ENCODE measurements around the gene LOC101059915.
"Not testable (repeated sequence)": the region's sequence is repeated elsewhere in the genome, so short reads cannot be mapped to it uniquely, and the experiment has no call there.

LOC101059915 gene

DNA sequence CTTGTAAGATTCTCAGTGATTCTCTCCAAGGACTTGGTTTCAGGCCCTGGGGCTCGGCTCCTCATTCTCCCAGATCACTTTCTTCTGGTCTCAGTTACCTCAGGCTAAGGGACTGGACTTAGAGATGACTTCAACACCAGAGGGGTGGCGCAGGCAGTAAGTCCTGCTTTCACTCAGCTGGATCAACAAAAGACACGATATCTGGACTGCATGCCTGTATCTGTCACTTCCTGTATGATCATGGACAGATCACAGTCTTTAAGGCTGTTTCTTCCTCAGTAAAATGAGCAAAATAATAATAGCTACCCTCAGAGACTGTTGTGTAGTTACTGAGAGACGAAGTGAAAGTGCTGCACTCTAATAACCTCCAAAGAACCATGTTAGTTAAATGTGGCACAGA lies 29.5 kb upstream of the LOC101059915 start:
- POLR2A ChIA-PET (ENCODE audit: low non-redundant PET) = no interaction called here
- no peak for DNase-seq (ENCODE audit: low spot score)
- CTCF ChIA-PET = no interaction called here
- H3K27ac ChIP-seq = no peak overlapping the region
- TF ChIP-seq, protein P1, sequence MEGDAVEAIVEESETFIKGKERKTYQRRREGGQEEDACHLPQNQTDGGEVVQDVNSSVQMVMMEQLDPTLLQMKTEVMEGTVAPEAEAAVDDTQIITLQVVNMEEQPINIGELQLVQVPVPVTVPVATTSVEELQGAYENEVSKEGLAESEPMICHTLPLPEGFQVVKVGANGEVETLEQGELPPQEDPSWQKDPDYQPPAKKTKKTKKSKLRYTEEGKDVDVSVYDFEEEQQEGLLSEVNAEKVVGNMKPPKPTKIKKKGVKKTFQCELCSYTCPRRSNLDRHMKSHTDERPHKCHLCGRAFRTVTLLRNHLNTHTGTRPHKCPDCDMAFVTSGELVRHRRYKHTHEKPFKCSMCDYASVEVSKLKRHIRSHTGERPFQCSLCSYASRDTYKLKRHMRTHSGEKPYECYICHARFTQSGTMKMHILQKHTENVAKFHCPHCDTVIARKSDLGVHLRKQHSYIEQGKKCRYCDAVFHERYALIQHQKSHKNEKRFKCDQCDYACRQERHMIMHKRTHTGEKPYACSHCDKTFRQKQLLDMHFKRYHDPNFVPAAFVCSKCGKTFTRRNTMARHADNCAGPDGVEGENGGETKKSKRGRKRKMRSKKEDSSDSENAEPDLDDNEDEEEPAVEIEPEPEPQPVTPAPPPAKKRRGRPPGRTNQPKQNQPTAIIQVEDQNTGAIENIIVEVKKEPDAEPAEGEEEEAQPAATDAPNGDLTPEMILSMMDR (conservative IDR thresholded peaks at IDR 0.05; ENCODE audit: low read depth) = no peak

DNA sequence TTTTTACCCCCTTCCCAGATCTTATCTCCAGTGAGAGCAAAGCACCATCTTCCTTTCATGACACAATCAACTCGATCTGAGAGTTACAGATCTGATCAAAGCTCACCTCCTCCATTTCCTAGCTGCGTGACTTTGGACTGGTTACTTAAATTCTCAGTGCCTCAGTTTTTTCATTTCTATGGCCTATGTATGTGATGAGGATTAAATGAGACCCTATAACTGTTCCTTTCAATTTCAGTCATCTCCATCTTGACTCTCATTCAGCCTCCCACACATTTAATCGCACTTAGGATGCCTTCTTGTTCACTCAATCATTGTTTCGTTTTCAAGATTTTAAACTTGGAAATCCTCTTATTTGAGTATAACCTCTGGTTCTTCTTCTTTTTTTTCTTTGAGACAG lies 28.9 kb upstream of the LOC101059915 start:
- TF ChIP-seq, protein P1 (conservative IDR thresholded peaks at IDR 0.05; ENCODE audit: low read depth) = no peak
- ChIA-PET CTCF (no interaction called here), POLR2A (ENCODE audit: low non-redundant PET) (no interaction called here)
- H3K27ac ChIP-seq = no peak overlapping the region
- DNase-seq (ENCODE audit: low spot score) = no peak

DNA sequence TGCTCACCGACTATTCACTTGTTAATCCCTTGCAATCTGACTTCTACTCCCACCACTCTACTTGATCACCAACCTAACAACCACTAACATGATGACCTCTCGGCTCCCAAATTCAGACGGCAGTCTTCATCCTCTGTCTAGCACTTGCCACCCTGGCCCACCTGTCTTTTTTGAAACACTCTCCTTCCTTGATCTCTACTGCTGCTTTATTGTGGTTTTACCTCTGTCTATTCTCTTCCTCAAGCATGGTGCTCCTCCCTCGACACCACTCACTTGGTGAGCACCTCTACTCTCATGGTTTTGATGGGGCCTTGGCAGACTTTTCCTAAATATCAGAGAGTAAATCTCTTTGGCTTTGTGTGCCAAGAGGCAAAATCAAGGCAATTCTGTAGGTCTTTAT lies 27.3 kb upstream of the LOC101059915 start:
- DNase-seq (ENCODE audit: low spot score) = no peak
- H3K27ac ChIP-seq = no peak overlapping the region
- ChIA-PET CTCF (no interaction called here), POLR2A (ENCODE audit: low non-redundant PET) (no interaction called here)
- TF ChIP-seq, protein P1 (conservative IDR thresholded peaks at IDR 0.05; ENCODE audit: low read depth) = no peak

DNA sequence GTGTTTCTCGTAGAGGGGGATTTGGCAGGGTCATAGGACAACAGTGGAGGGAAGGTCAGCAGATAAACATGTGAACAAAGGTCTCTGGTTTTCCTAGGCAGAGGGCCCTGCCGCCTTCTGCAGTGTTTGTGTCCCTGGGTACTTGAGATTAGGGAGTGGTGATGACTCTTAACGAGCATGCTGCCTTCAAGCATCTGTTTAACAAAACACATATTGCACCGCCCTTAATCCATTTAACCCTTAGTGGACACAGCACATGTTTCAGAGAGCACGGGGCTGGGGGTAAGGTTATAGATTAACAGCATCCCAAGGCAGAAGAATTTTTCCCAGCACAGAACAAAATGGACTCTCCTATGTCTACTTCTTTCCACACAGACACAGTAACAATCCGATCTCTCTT lies 22.9 kb upstream of the LOC101059915 start:
- DNase-seq (ENCODE audit: low spot score); POLR2A ChIA-PET (ENCODE audit: low non-redundant PET); H3K27ac ChIP-seq; CTCF ChIA-PET: not testable (repeated sequence)

DNA sequence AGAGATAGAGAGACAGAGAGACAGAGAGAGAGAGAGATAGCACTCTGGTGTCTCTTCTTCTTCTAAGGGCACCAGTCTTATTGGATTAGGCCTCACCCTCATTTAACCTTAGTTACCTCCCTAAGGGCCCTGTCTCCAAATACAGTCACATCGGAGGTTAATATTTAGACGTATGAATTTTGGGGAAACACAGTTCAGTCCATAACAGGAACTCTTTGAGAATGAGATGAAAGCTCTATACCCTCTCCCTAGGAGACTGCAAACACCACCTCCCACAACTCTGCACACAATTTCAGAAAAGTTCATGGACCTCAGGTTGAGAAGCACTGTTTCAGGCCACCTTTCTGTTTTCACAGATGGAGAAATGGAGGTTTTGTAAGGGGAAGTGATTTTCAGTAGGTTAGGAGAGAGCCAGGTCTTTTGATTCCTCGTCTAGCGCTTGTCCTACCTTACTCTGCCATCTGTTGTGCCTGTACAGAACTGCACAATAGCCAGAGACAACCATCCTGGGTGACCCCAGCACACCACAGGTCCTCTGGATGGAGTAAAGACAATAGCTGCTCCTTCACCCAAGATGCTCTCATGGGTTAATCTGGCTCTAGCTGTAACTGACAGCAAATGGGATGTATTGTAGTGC lies 16.9 kb upstream of the LOC101059915 start:
- H3K27ac ChIP-seq = no peak overlapping the region
- DNase-seq (ENCODE audit: low spot score) = no peak
- POLR2A ChIA-PET (ENCODE audit: low non-redundant PET) = no interaction called here
- TF ChIP-seq, protein P1 (conservative IDR thresholded peaks at IDR 0.05; ENCODE audit: low read depth) = no peak
- CTCF ChIA-PET = interaction anchor here (0.6 kb wide), 1 partner anchor 75 kb away, joined by 3 read pairs; no protein-coding TSS in a partner anchor

DNA sequence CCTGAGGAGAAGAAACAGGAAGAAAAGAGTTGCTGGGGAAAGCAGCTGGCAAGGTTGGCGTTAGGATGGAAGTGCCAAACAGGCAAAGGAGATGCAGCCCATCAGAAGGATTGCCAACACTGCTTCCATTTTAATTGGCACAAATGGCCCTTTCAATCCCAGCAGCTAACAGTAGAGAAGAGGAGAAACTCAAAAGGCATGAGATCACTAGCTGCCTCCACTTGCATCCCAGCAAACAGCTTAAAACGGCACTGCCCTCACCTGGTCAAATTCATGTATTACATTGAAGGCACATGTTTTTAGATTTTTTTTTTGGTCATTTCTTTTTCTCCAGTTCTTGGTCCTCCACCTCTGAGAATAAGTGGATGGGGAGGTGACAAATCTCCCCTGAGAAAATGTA lies 14.9 kb upstream of the LOC101059915 start:
- CTCF ChIA-PET = interaction anchor here (0.5 to 0.7 kb wide), 4 partner anchors 27 to 928 kb away, joined by 3 to 5 read pairs (median 3); partner anchors contain the start of gene CXCR3
- POLR2A ChIA-PET (ENCODE audit: low non-redundant PET) = no interaction called here
- DNase-seq (ENCODE audit: low spot score) = peak; percentile 13
- H3K27ac ChIP-seq = no peak overlapping the region
- TF ChIP-seq, protein P1 (conservative IDR thresholded peaks at IDR 0.05; ENCODE audit: low read depth) = peak; percentile 43

DNA sequence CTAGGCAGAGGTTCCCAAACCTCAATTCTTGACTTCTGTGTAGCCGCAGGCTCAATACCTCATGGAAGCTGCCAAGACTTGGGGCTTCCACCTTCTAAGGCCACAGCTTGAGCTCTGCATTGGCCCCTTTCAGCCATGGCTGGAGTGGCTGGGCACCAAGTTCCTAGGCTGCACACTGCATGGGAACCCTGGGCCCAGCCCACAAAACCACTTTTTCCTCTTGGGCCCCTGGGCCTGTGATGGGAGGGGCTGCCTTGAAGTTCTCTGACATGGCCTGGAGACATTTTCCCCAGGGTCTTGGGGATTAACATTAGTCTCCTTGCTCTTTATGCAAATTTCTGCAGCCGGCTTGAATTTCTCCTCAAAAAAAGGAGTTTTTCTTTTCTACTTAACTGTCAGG lies 14.0 kb upstream of the LOC101059915 start:
- H3K27ac ChIP-seq = no peak overlapping the region
- ChIA-PET CTCF (no interaction called here), POLR2A (ENCODE audit: low non-redundant PET) (no interaction called here)
- TF ChIP-seq, protein P1 (conservative IDR thresholded peaks at IDR 0.05; ENCODE audit: low read depth) = no peak
- no peak for DNase-seq (ENCODE audit: low spot score)

All from RWPE1 (cell line).